TTC549 (cell line): ENCODE measurements around the gene SSMEM1.
"Not testable (repeated sequence)": the region's sequence is repeated elsewhere in the genome, so short reads cannot be mapped to it uniquely, and the experiment has no call there.

Experiments used
- FAIRE-seq: peaks from 2 replicates; lab custom pipeline; 2012; peaks lifted over from hg19 to GRCh38; lab: Jason Lieb, UNC

SSMEM1 gene

GRCh38 chr7:130213828-130214227, 6.2 kb downstream of the SSMEM1 start:
- FAIRE-seq = no peak

GRCh38 chr7:130216025-130216424, 8.4 kb downstream of the SSMEM1 start:
- no peak for FAIRE-seq

DNA sequence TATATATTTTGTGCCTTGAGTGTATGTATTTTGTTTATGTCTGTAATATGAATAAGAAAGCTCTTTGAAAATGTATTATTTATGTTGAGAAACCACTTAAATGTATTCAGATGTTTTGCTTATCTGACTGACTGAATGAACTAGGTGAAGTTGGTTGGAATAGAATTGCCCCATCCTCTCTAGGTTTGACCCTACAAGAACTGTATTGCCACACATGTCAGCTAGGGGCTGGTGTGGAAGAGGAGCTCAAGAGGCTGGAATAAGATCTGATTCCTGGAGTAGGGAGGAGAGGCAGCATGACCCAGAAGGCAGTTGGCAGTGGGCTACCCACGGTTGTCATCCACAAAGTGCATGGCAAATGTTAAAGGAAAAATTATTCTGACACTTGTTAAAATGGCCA, 9.1 kb downstream of the SSMEM1 start:
- FAIRE-seq = no peak

DNA sequence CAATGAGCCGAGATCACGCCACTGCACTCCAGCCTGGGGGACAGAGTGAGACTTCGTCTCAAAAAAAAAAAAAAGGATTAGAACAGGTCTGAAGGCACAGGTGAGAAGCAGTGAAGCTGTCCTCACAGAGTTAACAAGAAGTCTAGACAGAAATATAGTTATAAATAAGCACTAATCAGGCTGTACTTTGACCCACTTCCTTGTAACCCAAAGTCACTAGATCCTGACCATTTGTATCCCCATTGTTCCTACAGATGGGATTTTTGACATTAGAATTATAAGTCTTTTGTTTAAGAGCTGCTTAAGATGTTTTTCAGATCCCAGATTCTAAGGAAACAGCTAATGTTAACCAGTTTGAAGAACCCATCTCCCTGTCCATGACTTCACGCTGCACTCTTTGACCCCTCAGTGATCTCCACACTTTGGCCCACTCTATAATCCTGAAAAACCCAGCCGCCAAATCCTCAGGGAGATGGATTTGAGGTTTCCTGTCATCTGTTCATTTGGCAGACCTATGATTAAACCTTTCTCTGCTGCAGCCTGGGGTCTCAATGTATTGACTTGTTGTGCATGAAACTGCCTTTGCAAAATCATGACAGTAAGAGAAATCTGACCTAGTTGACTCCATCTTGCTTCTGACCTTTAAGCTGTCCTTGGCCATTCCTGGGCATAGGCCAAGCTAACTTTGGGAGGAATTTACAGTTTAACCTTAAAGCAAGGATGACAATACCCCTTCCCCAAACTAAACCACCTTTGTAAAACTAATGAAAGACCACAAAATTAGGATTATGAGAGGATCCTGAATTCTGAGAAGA, 11.4 kb downstream of the SSMEM1 start:
- FAIRE-seq = no peak

GRCh38 chr7:130219871-130220270, 12.2 kb downstream of the SSMEM1 start:
- no peak for FAIRE-seq

DNA sequence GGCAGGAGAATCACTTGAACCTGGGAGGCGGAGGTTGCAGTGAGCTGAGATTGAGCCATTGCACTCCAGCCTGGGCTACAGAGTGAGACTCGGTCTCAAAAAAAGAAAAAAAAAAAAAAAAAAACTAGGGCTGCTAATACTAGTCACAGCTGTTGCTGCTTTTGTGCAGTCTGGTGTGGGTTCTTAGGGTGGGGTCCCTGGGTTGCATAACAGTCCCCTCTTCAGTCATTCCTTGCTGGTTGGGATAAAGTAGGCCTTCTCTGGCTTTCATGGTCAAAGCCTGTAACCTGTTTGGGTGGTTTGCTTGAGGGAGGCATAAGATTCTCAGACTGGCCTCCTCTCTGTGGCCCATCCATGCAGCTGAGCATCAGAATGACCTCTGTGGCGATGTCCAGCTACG, 14.1 kb downstream of the SSMEM1 start:
- FAIRE-seq = no peak

DNA sequence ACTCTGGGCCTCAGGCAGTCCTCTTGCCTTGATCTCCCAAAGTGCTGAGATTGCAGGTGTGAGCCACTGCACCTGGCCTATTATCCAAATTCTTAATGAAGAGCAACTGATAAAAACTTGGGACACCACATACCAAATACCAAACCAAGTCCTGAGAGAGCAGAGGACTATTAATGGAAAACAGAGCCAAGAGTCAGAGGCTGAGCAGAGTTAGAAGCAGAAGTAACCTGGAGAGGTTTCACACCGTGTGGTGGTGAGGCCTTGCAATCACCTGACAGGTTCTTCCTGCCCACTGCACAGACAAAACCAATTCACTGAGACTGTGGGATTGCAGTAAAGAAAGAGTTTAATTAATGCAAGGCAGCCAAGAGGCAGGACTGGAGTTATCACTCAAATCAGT, 16.0 kb downstream of the SSMEM1 start:
- FAIRE-seq = no peak

GRCh38 chr7:130224210-130224609, 16.6 kb downstream of the SSMEM1 start:
- FAIRE-seq = no peak

DNA sequence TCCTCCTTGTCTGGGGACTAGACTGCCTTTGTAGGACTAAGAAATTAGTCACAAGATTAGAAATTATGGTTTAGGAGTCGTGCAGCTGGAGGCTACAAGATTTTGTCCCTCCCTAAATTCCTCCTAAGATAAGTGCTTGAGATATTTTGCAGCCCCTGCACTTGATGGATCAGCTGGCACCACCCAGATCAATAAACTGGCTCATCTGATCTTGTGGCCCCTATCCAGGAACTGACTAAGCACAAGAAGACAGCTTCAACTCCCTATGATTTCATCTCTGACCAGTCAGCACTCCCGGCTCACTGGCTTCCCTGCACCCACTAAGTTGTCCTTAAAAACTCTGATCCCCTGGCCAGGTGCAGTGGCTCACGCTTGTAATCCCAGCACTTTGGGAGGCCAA, 17.3 kb downstream of the SSMEM1 start:
- FAIRE-seq = not testable (repeated sequence)

DNA sequence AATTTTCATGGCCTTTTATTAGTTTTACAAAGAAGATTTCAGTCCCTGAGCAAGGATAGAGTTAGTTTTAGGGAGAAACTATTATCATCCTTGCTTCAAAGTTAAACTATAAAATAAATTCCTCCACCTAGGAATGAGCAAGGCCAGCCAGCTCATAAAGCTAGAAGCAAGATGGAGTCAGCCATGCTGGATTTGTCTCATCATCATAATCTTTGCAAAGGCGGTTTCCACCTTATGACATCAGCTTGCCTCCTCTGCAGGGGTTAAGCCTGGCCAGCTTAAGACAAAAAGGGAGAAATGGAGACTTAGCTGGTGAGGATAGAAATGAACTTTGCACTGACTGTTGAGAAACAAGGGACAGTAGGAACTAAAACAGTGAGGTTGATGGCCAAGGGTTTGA, 18.7 kb downstream of the SSMEM1 start:
- no peak for FAIRE-seq

- no peak for FAIRE-seq
These were observed 20.4 kb downstream of the SSMEM1 start for GRCh38 chr7:130227883-130228575.

- no peak for FAIRE-seq
These were observed 21.3 kb downstream of the SSMEM1 start for GRCh38 chr7:130228840-130229502.

- FAIRE-seq = not testable (repeated sequence)
These were observed 22.3 kb downstream of the SSMEM1 start for GRCh38 chr7:130229981-130230380.

DNA sequence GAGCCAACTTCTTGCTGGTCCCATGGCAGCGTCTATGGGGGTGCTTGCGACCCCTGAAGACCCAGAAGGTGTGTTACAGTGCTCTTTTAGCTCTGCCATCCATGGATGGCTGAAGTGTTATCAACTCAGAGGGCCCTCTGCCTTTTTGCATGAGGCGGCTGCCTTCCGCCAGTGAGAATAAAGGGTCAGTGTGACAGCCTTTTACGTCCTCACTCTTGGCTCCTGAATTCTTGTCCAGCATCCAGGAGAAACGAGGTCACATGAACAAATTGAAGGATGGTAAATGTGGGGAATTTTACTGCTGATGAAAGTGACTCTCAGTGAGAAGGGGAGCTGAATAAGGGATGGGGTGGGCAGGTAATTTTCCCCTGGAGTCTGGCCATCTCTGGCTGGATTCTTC, 24.1 kb downstream of the SSMEM1 start:
- no peak for FAIRE-seq

DNA sequence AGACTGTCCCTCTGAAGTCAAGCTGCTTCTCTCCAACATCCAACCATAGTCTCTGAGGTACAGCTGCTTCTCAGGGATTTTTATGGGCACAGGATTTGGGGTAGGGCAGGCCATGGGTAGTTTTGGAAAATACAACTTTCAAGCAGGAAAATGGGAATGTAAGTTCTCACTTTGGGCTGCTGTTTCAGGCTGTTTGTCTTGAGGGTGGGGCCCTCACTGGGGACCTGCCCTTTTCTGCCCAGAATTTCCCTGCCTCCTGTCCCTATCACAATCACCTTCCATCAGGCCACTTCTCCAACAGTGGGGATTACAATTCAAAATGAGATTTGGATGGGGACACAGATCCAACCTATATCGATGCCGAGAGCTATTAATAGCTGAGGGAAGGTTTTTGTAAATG, 24.5 kb downstream of the SSMEM1 start:
- no peak for FAIRE-seq

DNA sequence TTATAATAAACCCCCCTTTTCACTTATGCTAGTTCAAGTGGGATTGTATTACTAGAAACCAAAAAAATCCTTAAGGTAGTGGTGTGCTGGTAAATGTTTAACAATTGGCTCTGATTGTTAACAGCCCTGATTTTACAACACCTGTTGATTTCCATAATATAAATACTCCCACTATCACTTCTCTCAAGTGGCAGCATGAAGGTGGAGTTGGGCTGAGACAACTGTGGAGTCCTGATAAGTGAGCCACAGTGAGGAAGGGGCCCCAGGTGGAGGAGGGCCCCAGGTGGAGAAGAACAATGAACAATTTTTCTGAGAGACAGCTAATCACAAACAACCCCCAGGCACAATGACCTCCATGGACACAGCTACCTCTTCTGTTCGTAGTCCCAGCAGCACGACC, 26.4 kb downstream of the SSMEM1 start:
- no peak for FAIRE-seq

DNA sequence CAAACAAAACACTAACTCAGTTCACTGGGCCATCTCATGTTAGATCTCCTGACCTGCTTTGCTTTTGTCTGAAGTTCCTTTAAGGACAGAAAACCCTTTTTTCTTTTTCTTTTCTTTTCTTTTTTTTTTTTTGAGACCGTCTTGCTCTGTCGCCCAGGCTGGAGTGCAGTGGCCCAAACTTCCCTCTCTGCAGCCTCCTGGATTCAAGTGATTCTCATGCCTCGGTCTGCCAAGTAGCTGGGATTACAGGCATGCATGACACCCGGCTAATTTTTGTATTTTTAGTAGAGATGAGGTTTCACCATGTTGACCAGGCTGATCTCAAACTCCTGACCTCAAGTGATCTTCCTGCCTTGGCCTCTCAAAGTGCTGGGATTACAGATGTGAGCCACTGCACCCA, 28.7 kb downstream of the SSMEM1 start:
- not testable (repeated sequence) for FAIRE-seq

GRCh38 chr7:130240240-130240639, 32.6 kb downstream of the SSMEM1 start:
- no peak for FAIRE-seq

- peak; percentile 83 for FAIRE-seq
These were observed 34.7 kb downstream of the SSMEM1 start for GRCh38 chr7:130242198-130243014.

DNA sequence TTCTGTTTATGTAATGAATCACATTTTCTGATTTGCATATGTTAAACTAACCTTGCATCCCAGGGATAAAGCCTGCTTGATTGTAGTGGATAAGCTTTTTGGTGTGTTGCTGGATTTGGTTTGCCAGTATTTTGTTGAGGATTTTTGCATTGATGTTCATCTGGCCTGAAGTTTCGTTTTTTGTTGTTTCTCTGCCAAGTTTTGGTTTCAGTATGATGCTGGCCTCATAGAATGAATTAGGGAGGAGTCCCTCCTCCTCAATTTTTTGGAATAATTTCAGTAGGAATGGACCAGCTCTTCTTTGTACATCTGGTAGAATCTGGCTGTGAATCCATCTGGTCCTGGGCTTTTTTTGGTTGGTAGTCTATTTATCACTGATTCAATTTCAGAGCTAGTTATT, 35.8 kb downstream of the SSMEM1 start:
- FAIRE-seq = not testable (repeated sequence)

- not testable (repeated sequence) for FAIRE-seq
These were observed 38.8 kb downstream of the SSMEM1 start for GRCh38 chr7:130246491-130246890.

- FAIRE-seq = not testable (repeated sequence)
These were observed 41.2 kb downstream of the SSMEM1 start for GRCh38 chr7:130248842-130249241.
